HCT116 (cell line): ENCODE measurements around the gene PTPN7. TPM values are rescaled to one million over a fixed set of nuclear protein-coding genes. Genes with fewer than 3 reads are reported as not detected.

Experiments used
- ATAC-seq: fragments of 200-7000 bp; cut with Tn5 transposase; 2 replicates; pipeline ENCODE4 v1.9.1; 2020; ENCODE audit warnings: mild to moderate bottlenecking, moderate library complexity
- BruUV-seq: library from RNA; stranded (reverse); fragments of 400-500 nt; replicated peaks from 2 replicates; lab custom pipeline; 2021; lab: Mats Ljungman, UMichigan
- CTCF ChIA-PET: fragments of 300-600 bp; sonication (Branson Sonifier 250); formaldehyde crosslinking; loops from one replicate; lab custom pipeline; 2021; ENCODE audit warnings: antibody characterized with exemption; lab: Charles Lee
- POLR2A ChIA-PET: fragments of 300-600, 350-600 bp; sonication (Branson Sonifier 250); formaldehyde crosslinking; loops from one replicate; lab custom pipeline; 2021; ENCODE audit warnings: antibody characterized with exemption; lab: Charles Lee
- RAD21 ChIA-PET, 2 experiments: fragments of 300-600 bp; sonication (Branson Sonifier 250); formaldehyde crosslinking; loops; one replicate each; lab custom pipeline; 2023; ENCODE audit warnings: low total read pairs in 2 of 2; ENCODE audit not compliant: uncharacterized antibody in 2 of 2, unreplicated experiment in 2 of 2, low non-redundant PET in 1 of 2; lab: Charles Lee
- DNase-seq: peaks from one replicate; pipeline ENCODE4 v3.0.0-alpha.2; 2010; ENCODE audit warnings: low read depth, low spot score
- H2AFZ ChIP-seq: fragments of 200-600 bp; shearing (Covaris generic), sonication (generic); 2 replicates; pipeline ENCODE4 v1.6.1; 2017; ENCODE audit warnings: low read depth, mixed run types, mixed read lengths, antibody characterized with exemption, low read length; ENCODE audit not compliant: poor library complexity, severe bottlenecking
- H3K27ac ChIP-seq: 2 replicates; pipeline ENCODE4 v1.5.1; 2012; ENCODE audit warnings: low read depth, low read length
- H3K27me3 ChIP-seq: fragments of 200-600 bp; sonication (generic); 2 replicates; pipeline ENCODE4 v1.6.1; 2016; ENCODE audit warnings: mixed run types, low read length, mixed read lengths; ENCODE audit not compliant: insufficient read depth
- H3K36me3 ChIP-seq, 2 experiments: fragments of 200-500 bp in 1 of 2; fragments of 200-600 bp in 1 of 2; sonication (Bioruptor generic) in 1 of 2; sonication (generic) in 1 of 2; 2 replicates each; pipeline versions ENCODE4 v1.5.1 to v1.6.1; 2014 to 2016; ENCODE audit warnings: low read length in 2 of 2, inconsistent platforms in 1 of 2, mixed read lengths in 1 of 2, mixed run types in 1 of 2; ENCODE audit not compliant: insufficient read depth in 2 of 2, control insufficient read depth in 1 of 2
- H3K4me1 ChIP-seq, 2 experiments: fragments of 200-600 bp in 1 of 2; sonication (generic) in 1 of 2; 2 replicates each; pipeline versions ENCODE4 v1.5.1 to v1.6.1; 2012 to 2017; ENCODE audit warnings: low read length in 2 of 2, inconsistent platforms in 1 of 2, mild to moderate bottlenecking in 1 of 2, mixed read lengths in 1 of 2, mixed run types in 1 of 2, moderate library complexity in 1 of 2; ENCODE audit not compliant: insufficient read depth in 2 of 2, control insufficient read depth in 1 of 2
- H3K4me2 ChIP-seq: fragments of 200-600 bp; sonication (generic); 2 replicates; pipeline ENCODE4 v1.6.1; 2017; ENCODE audit warnings: mixed run types, low read length, mixed read lengths
- H3K4me3 ChIP-seq, 2 experiments: fragments of 200-600 bp in 1 of 2; sonication (generic) in 1 of 2; replicated peaks in 1 of 2; 2 replicates each; pipeline ENCODE4 v1.5.1; 2011 to 2016; ENCODE audit warnings: low read length in 2 of 2, control low read depth in 1 of 2, low read depth in 1 of 2, mild to moderate bottlenecking in 1 of 2, mixed read lengths in 1 of 2, mixed run types in 1 of 2
- H3K79me2 ChIP-seq: fragments of 200-600 bp; sonication (generic); 2 replicates; pipeline ENCODE4 v1.6.1; 2017; ENCODE audit warnings: mild to moderate bottlenecking, mixed run types, low read length, moderate library complexity, mixed read lengths; ENCODE audit not compliant: insufficient read depth
- H3K9ac ChIP-seq: fragments of 200-600 bp; sonication (generic); 2 replicates; pipeline ENCODE4 v1.6.1; 2016; ENCODE audit warnings: low read length, mixed read lengths
- H3K9me2 ChIP-seq: fragments of 200-600 bp; sonication (generic), shearing (Covaris generic); 2 replicates; pipeline ENCODE4 v1.6.1; 2017; ENCODE audit warnings: mixed run types, mild to moderate bottlenecking, moderate library complexity; ENCODE audit not compliant: insufficient read depth
- H3K9me3 ChIP-seq, 2 experiments: fragments of 200-500 bp in 1 of 2; fragments of 200-600 bp in 1 of 2; sonication (Bioruptor generic) in 1 of 2; sonication (generic) in 1 of 2; 2 replicates each; pipeline ENCODE4 v1.6.1; 2014 to 2017; ENCODE audit warnings: low read length in 2 of 2, mixed read lengths in 2 of 2, inconsistent platforms in 1 of 2, low read depth in 1 of 2, mild to moderate bottlenecking in 1 of 2, mixed run types in 1 of 2, moderate library complexity in 1 of 2; ENCODE audit not compliant: control insufficient read depth in 1 of 2, insufficient read depth in 1 of 2
- H4K20me1 ChIP-seq: fragments of 200-600 bp; sonication (generic), shearing (Covaris generic); 2 replicates; pipeline ENCODE4 v1.6.1; 2017; ENCODE audit warnings: mixed run types, mild to moderate bottlenecking, moderate library complexity; ENCODE audit not compliant: insufficient read depth
- CEBPB ChIP-seq: IDR thresholded peaks from 2 replicates; pipeline ENCODE4 v1.6.1; 2012; ENCODE audit warnings: low read depth
- EZH2phosphoT487 ChIP-seq: fragments of 200-600 bp; IDR thresholded peaks from 2 replicates; pipeline ENCODE4 v1.6.1; 2018; ENCODE audit warnings: antibody characterized with exemption, borderline replicate concordance
- POLR2A ChIP-seq: IDR thresholded peaks from 2 replicates; pipeline ENCODE4 v1.7.0; 2011; ENCODE audit warnings: borderline replicate concordance; ENCODE audit not compliant: insufficient read depth, insufficient read length; ENCODE audit errors: extremely low read depth
- REST ChIP-seq: IDR thresholded peaks from 2 replicates; pipeline ENCODE4 v1.6.1; 2012; ENCODE audit warnings: low read depth
- ZNF274 ChIP-seq: fragments of 200-500 bp; sonication (Bioruptor generic); IDR thresholded peaks from 2 replicates; pipeline ENCODE4 v1.6.1; 2014; ENCODE audit warnings: mild to moderate bottlenecking, low read depth, low read length, inconsistent platforms
- intact Hi-C: fragments of 100-400 bp; cut with micrococcal nuclease; formaldehyde crosslinking; loops from 2 replicates; pipeline ENCODE4 v1.10.0; 2022
- total RNA-seq: library from RNA; stranded (reverse); gene quantifications from one replicate; pipeline ENCODE4 v1.2.1, GENCODE V29; 2021; ENCODE audit not compliant: unreplicated experiment

Gene PTPN7
- total RNA-seq, 1 experiment from 2014 or later, result 0.76 TPM

GRCh38 chr1:202131956-202132821, 28.2 kb downstream of the PTPN7 start:
- H3K4me1 ChIP-seq, result peaks cover 0 to 4% of the 10 kb centered on the region in 2 experiments; a peak in 1 of 4 replicates
- no peaks in the 10 kb centered on the region for H3K9me3 ChIP-seq
- H3K4me2 ChIP-seq, result no peak overlapping the region
- H3K79me2 ChIP-seq, result no peaks in the 10 kb centered on the region
- no peaks in the 10 kb centered on the region for H3K27me3 ChIP-seq
- no peaks in the 10 kb centered on the region for H3K9me2 ChIP-seq
- intact Hi-C loops, result no loop called here
- CTCF ChIA-PET, result interaction anchor here (2.6 to 3.5 kb wide), 2 partner anchors 10 to 132 kb away, joined by 11 to 13 read pairs; partner anchors contain the start of gene GPR37L1
- TF ChIP-seq REST (no peak), CEBPB (no peak), POLR2A (no peak), EZH2phosphoT487 (no peak), ZNF274 (no peak)
- no peak overlapping the region for H3K9ac ChIP-seq
- no peak overlapping the region for H3K27ac ChIP-seq
- BruUV-seq, result no TSS peak
- no peak for ATAC-seq
- H3K36me3 ChIP-seq, result peaks cover 7 to 18% of the 10 kb centered on the region in 2 experiments; a peak in 3 of 4 replicates
- no peak overlapping the region for H3K4me3 ChIP-seq
- DNase-seq, result no peak
- POLR2A ChIA-PET, result no interaction called here
- RAD21 ChIA-PET, result no interaction called here
- no peaks in the 10 kb centered on the region for H4K20me1 ChIP-seq
- no peak overlapping the region for H2AFZ ChIP-seq
